ENCODE data around the gene FGFR2. TPM values are rescaled to one million over a fixed set of nuclear protein-coding genes. Genes with fewer than 3 reads are reported as not detected.

The FGFR2 gene
- total and polyA plus RNA-seq, 2 donors (not counting 3 experiments of a cell fraction or from before 2014, with no cell fraction given), result 0.06 TPM; not detected in 1

DNA sequence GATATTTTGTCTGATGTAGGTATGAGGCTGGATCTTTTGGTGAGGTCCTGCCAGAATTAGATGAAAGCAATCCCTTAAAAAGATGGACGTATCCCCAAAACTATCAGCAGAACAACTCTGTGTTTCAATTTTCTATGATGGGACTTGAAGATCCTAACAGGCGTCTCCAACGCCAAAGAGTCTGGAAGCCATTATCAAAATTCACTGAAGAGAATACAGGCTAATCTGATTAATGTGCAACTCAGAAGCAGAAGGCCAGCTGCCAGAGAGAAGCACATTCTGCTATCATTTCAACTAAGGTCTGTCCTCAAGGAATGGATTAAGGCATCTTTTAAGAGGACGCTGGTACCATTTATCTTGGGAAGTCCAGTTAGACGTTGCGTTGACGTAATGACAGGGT lies 119.7 kb downstream of the FGFR2 start:
- Histone ChIP-seq H4K20me1 (replicated peaks; ENCODE audit: control insufficient read depth, extremely low read depth, insufficient read depth, low read length) (no peaks in the 10 kb centered on the region), H3K36me3 (ENCODE audit: control insufficient read depth in 2 of 2, extremely low read depth in 1 of 2, insufficient read depth in 2 of 2, low read length in 2 of 2) (no peaks in the 10 kb centered on the region), H3K79me2 (ENCODE audit: control insufficient read depth, insufficient read depth, low read length) (no peaks in the 10 kb centered on the region), H3K27ac (ENCODE audit: insufficient read depth, low read depth, low read length) (no peak overlapping the region), H3K4me2 (ENCODE audit: insufficient read depth, low read length) (no peak overlapping the region), H3K9me1 (replicated peaks; ENCODE audit: control insufficient read depth, extremely low read depth, insufficient read depth, low read length) (no peaks in the 10 kb centered on the region), H3K27me3 (ENCODE audit: control insufficient read depth in 2 of 2, insufficient read depth in 2 of 2, low read length in 2 of 2) (no peaks in the 10 kb centered on the region), H3K9me3 (replicated peaks; ENCODE audit: control insufficient read depth, insufficient read depth, low read length) (peaks cover 2% of the 10 kb centered on the region), H2AFZ (ENCODE audit: low read depth, low read length) (no peak overlapping the region), H3K4me1 (ENCODE audit: control insufficient read depth, extremely low read depth, insufficient read depth, low read length) (peaks cover 6% of the 10 kb centered on the region), H3K4me3 (replicated peaks in 1 of 3; ENCODE audit: insufficient read depth in 1 of 3, low read depth in 1 of 3, low read length in 3 of 3) (no peak overlapping the region), H3K9ac (replicated peaks; ENCODE audit: extremely low read depth, insufficient read depth, low read length) (no peak overlapping the region)
- FAIRE-seq (no peak), DNase-seq (ENCODE audit: low read depth, low spot score) (no peak)
- intact Hi-C loops (cut with micrococcal nuclease), result no loop called here
- TF ChIP-seq, protein P1, sequence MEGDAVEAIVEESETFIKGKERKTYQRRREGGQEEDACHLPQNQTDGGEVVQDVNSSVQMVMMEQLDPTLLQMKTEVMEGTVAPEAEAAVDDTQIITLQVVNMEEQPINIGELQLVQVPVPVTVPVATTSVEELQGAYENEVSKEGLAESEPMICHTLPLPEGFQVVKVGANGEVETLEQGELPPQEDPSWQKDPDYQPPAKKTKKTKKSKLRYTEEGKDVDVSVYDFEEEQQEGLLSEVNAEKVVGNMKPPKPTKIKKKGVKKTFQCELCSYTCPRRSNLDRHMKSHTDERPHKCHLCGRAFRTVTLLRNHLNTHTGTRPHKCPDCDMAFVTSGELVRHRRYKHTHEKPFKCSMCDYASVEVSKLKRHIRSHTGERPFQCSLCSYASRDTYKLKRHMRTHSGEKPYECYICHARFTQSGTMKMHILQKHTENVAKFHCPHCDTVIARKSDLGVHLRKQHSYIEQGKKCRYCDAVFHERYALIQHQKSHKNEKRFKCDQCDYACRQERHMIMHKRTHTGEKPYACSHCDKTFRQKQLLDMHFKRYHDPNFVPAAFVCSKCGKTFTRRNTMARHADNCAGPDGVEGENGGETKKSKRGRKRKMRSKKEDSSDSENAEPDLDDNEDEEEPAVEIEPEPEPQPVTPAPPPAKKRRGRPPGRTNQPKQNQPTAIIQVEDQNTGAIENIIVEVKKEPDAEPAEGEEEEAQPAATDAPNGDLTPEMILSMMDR (IDR thresholded peaks at IDR 0.05; ENCODE audit: extremely low read depth in 1 of 2, insufficient read depth in 1 of 2, low read depth in 1 of 2, low read length in 2 of 2), result no peak
- TF ChIP-seq, protein P2, sequence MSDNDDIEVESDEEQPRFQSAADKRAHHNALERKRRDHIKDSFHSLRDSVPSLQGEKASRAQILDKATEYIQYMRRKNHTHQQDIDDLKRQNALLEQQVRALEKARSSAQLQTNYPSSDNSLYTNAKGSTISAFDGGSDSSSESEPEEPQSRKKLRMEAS (IDR thresholded peaks at IDR 0.05; ENCODE audit: insufficient read depth, insufficient read length), result no peak
- TF ChIP-seq GATA2 (IDR thresholded peaks at IDR 0.05; ENCODE audit: insufficient read depth, insufficient read length, low read depth, low read length) (no peak), FOS (IDR thresholded peaks at IDR 0.05; ENCODE audit: borderline replicate concordance, insufficient read depth, low read length) (no peak), POLR2AphosphoS5 (IDR thresholded peaks at IDR 0.05; ENCODE audit: insufficient read depth, low read depth, low read length) (no peak), POLR2A (IDR thresholded peaks at IDR 0.05; ENCODE audit: low read depth, low read length) (no peak), JUN (IDR thresholded peaks at IDR 0.05; ENCODE audit: borderline replicate concordance, insufficient read depth, insufficient read length, low read depth) (no peak), MYC (IDR thresholded peaks at IDR 0.05; ENCODE audit: low read depth, low read length) (no peak), EZH2 (IDR thresholded peaks at IDR 0.05; ENCODE audit: borderline replicate concordance, low read depth, low read length, severe bottlenecking) (no peak)
- CTCF ChIA-PET, result no interaction called here
- dilution Hi-C loops (cut with MboI; ENCODE audit: extremely low pct_ligation_motif_present, low sequenced_read_pairs), result no loop called here
- POLR2A ChIA-PET, result no interaction called here
- BruUV-seq (replicated peaks), result no TSS peak
